ENCODE data around the gene LSM4.

Gene LSM4

GRCh38 chr19:18262144-18262543, 60.7 kb downstream of the LSM4 start:
- H3K4me3 ChIP-seq (ENCODE audit: low read length), result no peak overlapping the region
- peaks cover 8% of the 10 kb centered on the region for H3K4me1 ChIP-seq (ENCODE audit: control insufficient read depth, low read length)
- no peak for TF ChIP-seq CTCF (IDR thresholded peaks at IDR 0.05; ENCODE audit: low read depth, low read length, poor library complexity, severe bottlenecking)
- TF ChIP-seq EZH2phosphoT487 (IDR thresholded peaks at IDR 0.05; ENCODE audit: borderline replicate concordance, low read length), result no peak
- no peaks in the 10 kb centered on the region for H3K9me3 ChIP-seq (ENCODE audit: control insufficient read depth, insufficient read depth, low read length)
- H3K36me3 ChIP-seq (ENCODE audit: control insufficient read depth, low read length), result peaks cover 8% of the 10 kb centered on the region; the same call in 1 of the 2 replicates
- H3K9me2 ChIP-seq (replicated peaks; ENCODE audit: control insufficient read depth, low read length), result no peaks in the 10 kb centered on the region
- no peaks in the 10 kb centered on the region for H3F3A ChIP-seq (ENCODE audit: control insufficient read depth, insufficient read depth)
- H4K20me1 ChIP-seq (ENCODE audit: control insufficient read depth, insufficient read depth, low read depth, low read length), result no peaks in the 10 kb centered on the region
- no peaks in the 10 kb centered on the region for H3K27me3 ChIP-seq (ENCODE audit: control insufficient read depth, low read length)
- H3K27ac ChIP-seq (ENCODE audit: low read depth, low read length), result no peak overlapping the region
- H3K79me2 ChIP-seq (ENCODE audit: control insufficient read depth, low read length), result no peaks in the 10 kb centered on the region
- no peak overlapping the region for H3K4me2 ChIP-seq (ENCODE audit: low read length)

- Histone ChIP-seq H3F3A (ENCODE audit: control insufficient read depth, insufficient read depth) (no peaks in the 10 kb centered on the region), H3K36me3 (ENCODE audit: control insufficient read depth, low read length) (peaks cover 8% of the 10 kb centered on the region; the same call in 1 of the 2 replicates), H3K9me2 (replicated peaks; ENCODE audit: control insufficient read depth, low read length) (no peaks in the 10 kb centered on the region), H3K79me2 (ENCODE audit: control insufficient read depth, low read length) (no peaks in the 10 kb centered on the region), H3K27me3 (ENCODE audit: control insufficient read depth, low read length) (no peaks in the 10 kb centered on the region), H3K4me1 (ENCODE audit: control insufficient read depth, low read length) (peaks cover 8% of the 10 kb centered on the region), H3K27ac (ENCODE audit: low read depth, low read length) (no peak overlapping the region), H4K20me1 (ENCODE audit: control insufficient read depth, insufficient read depth, low read depth, low read length) (no peaks in the 10 kb centered on the region), H3K4me3 (ENCODE audit: low read length) (no peak overlapping the region), H3K9me3 (ENCODE audit: control insufficient read depth, insufficient read depth, low read length) (no peaks in the 10 kb centered on the region), H3K4me2 (ENCODE audit: low read length) (no peak overlapping the region)
- TF ChIP-seq EZH2phosphoT487 (IDR thresholded peaks at IDR 0.05; ENCODE audit: borderline replicate concordance, low read length), result no peak
- TF ChIP-seq CTCF (IDR thresholded peaks at IDR 0.05; ENCODE audit: low read depth, low read length, poor library complexity, severe bottlenecking), result no peak
Measured at GRCh38 chr19:18261474-18261873, 61.4 kb downstream of the LSM4 start.

GRCh38 chr19:18259893-18260292, 63.0 kb downstream of the LSM4 start:
- peaks cover 7% of the 10 kb centered on the region for H3K4me1 ChIP-seq (ENCODE audit: control insufficient read depth, low read length)
- no peaks in the 10 kb centered on the region for H3K36me3 ChIP-seq (ENCODE audit: control insufficient read depth, low read length)
- H3K9me2 ChIP-seq (replicated peaks; ENCODE audit: control insufficient read depth, low read length), result no peaks in the 10 kb centered on the region
- H4K20me1 ChIP-seq (ENCODE audit: control insufficient read depth, insufficient read depth, low read depth, low read length), result no peaks in the 10 kb centered on the region
- no peak for TF ChIP-seq EZH2phosphoT487 (IDR thresholded peaks at IDR 0.05; ENCODE audit: borderline replicate concordance, low read length)
- TF ChIP-seq CTCF (IDR thresholded peaks at IDR 0.05; ENCODE audit: low read depth, low read length, poor library complexity, severe bottlenecking), result no peak
- H3K27ac ChIP-seq (ENCODE audit: low read depth, low read length), result no peak overlapping the region
- 0 out of 2 replicates have a peak, but pooled peaks cover 4% of the 10 kb centered on the region for H3F3A ChIP-seq (ENCODE audit: control insufficient read depth, insufficient read depth)
- no peaks in the 10 kb centered on the region for H3K27me3 ChIP-seq (ENCODE audit: control insufficient read depth, low read length)
- H3K79me2 ChIP-seq (ENCODE audit: control insufficient read depth, low read length), result no peaks in the 10 kb centered on the region
- no peak overlapping the region for H3K4me2 ChIP-seq (ENCODE audit: low read length)
- peaks cover 5% of the 10 kb centered on the region; the same call in 1 of the 2 replicates for H3K9me3 ChIP-seq (ENCODE audit: control insufficient read depth, insufficient read depth, low read length)
- no peak overlapping the region for H3K4me3 ChIP-seq (ENCODE audit: low read length)
